Measurements from ENCODE around the gene MAGIX.

DNA sequence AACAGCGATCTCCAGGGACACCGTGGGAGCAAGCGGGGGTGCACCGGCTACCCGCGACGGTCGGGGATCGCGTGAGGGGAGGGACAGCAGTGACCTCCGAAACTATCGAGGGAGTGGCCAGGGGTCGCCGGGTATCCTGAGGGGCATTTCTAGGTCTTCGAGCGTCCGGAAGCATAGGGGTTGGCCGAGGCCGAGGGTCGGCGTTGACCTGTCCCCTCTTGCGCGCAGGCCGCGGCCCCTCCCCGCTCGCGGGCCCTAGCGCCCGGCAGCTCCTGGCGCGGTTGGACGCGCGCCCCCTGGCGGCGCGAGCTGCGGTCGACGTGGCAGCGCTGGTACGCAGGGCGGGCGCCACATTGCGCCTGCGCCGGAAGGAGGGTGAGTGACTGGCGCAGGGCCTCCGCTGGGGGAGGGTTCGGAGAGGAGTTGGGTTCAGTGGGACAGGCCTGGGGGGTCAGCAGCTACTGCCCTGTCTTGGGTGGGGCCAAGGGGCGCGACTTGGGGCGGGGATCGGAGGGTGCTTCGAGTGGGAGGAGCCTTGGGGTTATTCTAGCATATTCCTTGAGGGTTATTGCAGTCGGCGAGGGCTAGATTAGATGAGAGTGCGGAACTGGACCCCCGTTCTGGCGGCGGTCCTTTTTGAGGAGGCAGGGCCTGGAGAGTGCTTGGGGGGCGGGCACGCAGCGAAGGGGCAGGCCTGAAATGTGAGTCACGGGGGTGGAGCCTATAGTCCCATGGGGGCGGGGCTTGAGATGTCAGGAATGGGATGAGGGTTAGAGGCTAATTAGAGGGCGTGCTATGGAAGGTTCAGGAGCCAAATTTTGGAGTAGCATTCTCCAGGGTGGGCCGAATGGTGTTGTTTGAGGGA, 1.2 kb downstream of the MAGIX start:
- peak; percentile 70 for TF ChIP-seq CTCF (IDR thresholded peaks at IDR 0.05)
- TF ChIP-seq SP1 (CRISPR knock-in tag; conservative IDR thresholded peaks at IDR 0.05): no peak; the same call in 1 of the 2 replicates
- no peak for TF ChIP-seq E2F4 (CRISPR knock-in tag; IDR thresholded peaks at IDR 0.05; ENCODE audit: borderline replicate concordance, low read depth)
- TF ChIP-seq, protein P1, sequence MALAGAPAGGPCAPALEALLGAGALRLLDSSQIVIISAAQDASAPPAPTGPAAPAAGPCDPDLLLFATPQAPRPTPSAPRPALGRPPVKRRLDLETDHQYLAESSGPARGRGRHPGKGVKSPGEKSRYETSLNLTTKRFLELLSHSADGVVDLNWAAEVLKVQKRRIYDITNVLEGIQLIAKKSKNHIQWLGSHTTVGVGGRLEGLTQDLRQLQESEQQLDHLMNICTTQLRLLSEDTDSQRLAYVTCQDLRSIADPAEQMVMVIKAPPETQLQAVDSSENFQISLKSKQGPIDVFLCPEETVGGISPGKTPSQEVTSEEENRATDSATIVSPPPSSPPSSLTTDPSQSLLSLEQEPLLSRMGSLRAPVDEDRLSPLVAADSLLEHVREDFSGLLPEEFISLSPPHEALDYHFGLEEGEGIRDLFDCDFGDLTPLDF (CRISPR knock-in tag; IDR thresholded peaks at IDR 0.05): no peak
- no peak for TF ChIP-seq NR3C1 (CRISPR knock-in tag; conservative IDR thresholded peaks at IDR 0.05; ENCODE audit: low read depth)
- TF ChIP-seq, protein P2, sequence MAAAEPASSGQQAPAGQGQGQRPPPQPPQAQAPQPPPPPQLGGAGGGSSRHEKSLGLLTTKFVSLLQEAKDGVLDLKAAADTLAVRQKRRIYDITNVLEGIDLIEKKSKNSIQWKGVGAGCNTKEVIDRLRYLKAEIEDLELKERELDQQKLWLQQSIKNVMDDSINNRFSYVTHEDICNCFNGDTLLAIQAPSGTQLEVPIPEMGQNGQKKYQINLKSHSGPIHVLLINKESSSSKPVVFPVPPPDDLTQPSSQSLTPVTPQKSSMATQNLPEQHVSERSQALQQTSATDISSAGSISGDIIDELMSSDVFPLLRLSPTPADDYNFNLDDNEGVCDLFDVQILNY (CRISPR knock-in tag; IDR thresholded peaks at IDR 0.05): no peak
- TF ChIP-seq, protein P3, sequence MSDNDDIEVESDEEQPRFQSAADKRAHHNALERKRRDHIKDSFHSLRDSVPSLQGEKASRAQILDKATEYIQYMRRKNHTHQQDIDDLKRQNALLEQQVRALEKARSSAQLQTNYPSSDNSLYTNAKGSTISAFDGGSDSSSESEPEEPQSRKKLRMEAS (CRISPR knock-in tag; IDR thresholded peaks at IDR 0.05): no peak
- TF ChIP-seq IRF2 (CRISPR knock-in tag; IDR thresholded peaks at IDR 0.05; ENCODE audit: borderline replicate concordance, low read depth): no peak
- TF ChIP-seq TEAD1 (CRISPR knock-in tag; IDR thresholded peaks at IDR 0.05): no peak
- TF ChIP-seq ZBTB21 (CRISPR knock-in tag; IDR thresholded peaks at IDR 0.05; ENCODE audit: borderline replicate concordance): no peak
